ENCODE results near the gene LSM5.

- TF ChIP-seq CTCF (IDR thresholded peaks at IDR 0.05; ENCODE audit: borderline replicate concordance, extremely low read depth, low read length, poor library complexity, severe bottlenecking) (no peak), EZH2 (IDR thresholded peaks at IDR 0.05; ENCODE audit: borderline replicate concordance, low read depth, low read length, severe bottlenecking) (no peak)
These were observed 5.3 kb upstream of the LSM5 start, which contains the start of gene AVL9 for GRCh38 chr7:32495298-32496051.
